ENCODE data around the gene FLAD1.

GRCh38 chr1:154945962-154946850 is 36.9 kb upstream of the FLAD1 start:
- TF ChIP-seq CTCF (conservative IDR thresholded peaks at IDR 0.05 in 1 of 2, IDR thresholded peaks at IDR 0.05 in 1 of 2; ENCODE audit: low read depth in 1 of 2, low read length in 2 of 2) (no peak), EZH2 (IDR thresholded peaks at IDR 0.05; ENCODE audit: low read length, missing control alignments) (no peak)

Measured in fibroblast of lung (primary cell).